Right lobe of liver (tissue), 6 donors: Measurements from ENCODE around the gene GJC1. TPM values are rescaled to one million over a fixed set of nuclear protein-coding genes. Genes with fewer than 3 reads are reported as not detected.
A peak's percentile ranks its signal among the peaks of the same experiment; 100 is the strongest.

Source experiments
- ATAC-seq, 4 donors: fragments of 200-7000 bp; cut with Tn5 transposase; one replicate each; pipeline ENCODE4 v1.9.1; 2020; ENCODE audit warnings: mild to moderate bottlenecking in 4 of 4, moderate library complexity in 4 of 4
- DNase-seq, 3 donors: peaks; one replicate each; pipeline ENCODE4 v3.0.0-alpha.2; 2020
- H3K27ac ChIP-seq, 3 donors: fragments of 200-600 bp; one replicate each; pipeline ENCODE4 v1.8.0; 2022
- H3K27me3 ChIP-seq, 2 donors: fragments of 200-600 bp; one replicate each; pipeline ENCODE4 v1.8.0; 2022
- H3K36me3 ChIP-seq, 4 donors: fragments of 200-600 bp; sonication (generic) in 1 of 4; one replicate each; pipeline versions ENCODE4 v1.5.1 to v1.8.0; 2017 to 2022; ENCODE audit warnings: control low read depth in 1 of 4
- H3K4me1 ChIP-seq, 4 donors: fragments of 200-600 bp; sonication (generic) in 1 of 4; one replicate each; pipeline versions ENCODE4 v1.5.1 to v1.8.0; 2017 to 2022; ENCODE audit warnings: control low read depth in 1 of 4
- H3K4me3 ChIP-seq, 3 donors: fragments of 200-600 bp; one replicate each; pipeline ENCODE4 v1.8.0; 2022
- H3K9me3 ChIP-seq, 4 donors: fragments of 200-600 bp; sonication (generic) in 1 of 4; one replicate each; pipeline versions ENCODE4 v1.5.1 to v1.8.0; 2017 to 2022; ENCODE audit warnings: control low read depth in 1 of 4
- CTCF ChIP-seq, 4 donors: fragments of 200-600 bp in 3 of 4; fragments of 450-650 bp in 1 of 4; IDR thresholded peaks; one replicate each; pipeline versions ENCODE4 v1.5.1 to v1.8.0; 2016 to 2022; ENCODE audit warnings: antibody characterized with exemption in 4 of 4, mild to moderate bottlenecking in 2 of 4
- POLR2A ChIP-seq: fragments of 450-650 bp; IDR thresholded peaks from one replicate; pipeline ENCODE4 v1.6.1; 2017; ENCODE audit warnings: antibody characterized with exemption, mild to moderate bottlenecking
- WGBS: methylation state at CpG from one replicate; pipeline ENCODE4 v1.1.6; 2018; ENCODE audit warnings: low coverage, low lambda C conversion rate; ENCODE audit not compliant: insufficient coverage; ENCODE audit errors: missing lambda C conversion rate; 5-methylcytosine and 5-hydroxymethylcytosine counted together
- intact Hi-C, 2 donors: fragments of 100-400 bp; cut with DNase I; formaldehyde crosslinking; loops; one replicate each; pipeline versions ENCODE4 v1.11.2 to v1.14.1; 2022
- total RNA-seq, 6 experiments: library from RNA; depleted of rRNA in 2 of 6; stranded (reverse); fragments of >200 nt in 2 of 6; fragmentation: NEBNext Ultra II Directional in 3 of 6; extraction: Animal tissue kit (Norgen Biotek cat#: 25700) in 3 of 6; gene quantifications; one replicate each; pipeline versions ENCODE4 v1.1.0 to v1.2.4, GENCODE V29; 2016 to 2023
- donor health status: DM: no; HTN: yes; CAD: no.
- donor health status: DM: no; HTN: no; CAD: no.
- donor health status: DM: no; HTN: no; CAD: no.
- donor health status: DM: no; HTN: yes; CAD: no.
- donor health status: DM: no; HTN: yes; CAD: no.

Gene GJC1
- total RNA-seq, 6 experiments from 2014 or later = 0.18 to 0.84 (median 0.33) TPM

- Histone ChIP-seq H3K27ac (no peak overlapping the region), H3K9me3 (no peaks in the 10 kb centered on the region), H3K27me3 (peaks cover 0 to 13% of the 10 kb centered on the region in 2 donors), H3K4me3 (no peak overlapping the region), H3K4me1 (peaks cover 0 to 9% (median 0%) of the 10 kb centered on the region in 4 donors), H3K36me3 (no peaks in the 10 kb centered on the region)
- no peak for ATAC-seq
- no peak for TF ChIP-seq CTCF (IDR thresholded peaks at IDR 0.05)
- no peak for TF ChIP-seq POLR2A
- intact Hi-C loops = no loop called here
- DNase-seq = no peak
- 74% methylated on average over 6 of the region's 13 CpGs for WGBS
Observed at GRCh38 chr17:44760474-44761308, 69.4 kb downstream of the GJC1 start.

GRCh38 chr17:44759916-44760243 is 70.2 kb downstream of the GJC1 start:
- no CpG with 5 or more reads among the region's 3 CpGs for WGBS
- Histone ChIP-seq H3K9me3 (no peaks in the 10 kb centered on the region), H3K4me1 (peaks cover 0 to 9% (median 0%) of the 10 kb centered on the region in 4 donors), H3K27ac (no peak overlapping the region), H3K4me3 (no peak overlapping the region), H3K36me3 (no peaks in the 10 kb centered on the region), H3K27me3 (peaks cover 0 to 13% of the 10 kb centered on the region in 2 donors)
- ATAC-seq (no peak), DNase-seq (no peak)
- no peak for TF ChIP-seq CTCF (IDR thresholded peaks at IDR 0.05)
- no peak for TF ChIP-seq POLR2A
- intact Hi-C loops = no loop called here

- peak overlapping the region in 1 of 3 donors; percentile 29 for H3K4me3 ChIP-seq
- H3K27me3 ChIP-seq = peaks cover 0 to 13% of the 10 kb centered on the region in 2 donors
- no peaks in the 10 kb centered on the region for H3K36me3 ChIP-seq
- H3K4me1 ChIP-seq = peaks cover 0 to 9% (median 0%) of the 10 kb centered on the region in 4 donors
- H3K27ac ChIP-seq = no peak overlapping the region
- DNase-seq (no peak), ATAC-seq (no peak)
- intact Hi-C loops = no loop called here
- H3K9me3 ChIP-seq = no peaks in the 10 kb centered on the region
- 55% methylated on average over 6 of the region's 60 CpGs for WGBS
- TF ChIP-seq CTCF (IDR thresholded peaks at IDR 0.05) (no peak), POLR2A (no peak)
Observed at GRCh38 chr17:44759086-44759915, 70.8 kb downstream of the GJC1 start.

- H3K27me3 ChIP-seq = peaks cover 0 to 13% of the 10 kb centered on the region in 2 donors
- no peaks in the 10 kb centered on the region for H3K9me3 ChIP-seq
- 0% methylated on average over 2 of the region's 74 CpGs for WGBS
- H3K4me3 ChIP-seq = peak within 1 kb of the TSS in 1 of 3 donors; percentile 29
- H3K27ac ChIP-seq = no peak within 1 kb of the TSS
- TF ChIP-seq CTCF (IDR thresholded peaks at IDR 0.05) (no peak), POLR2A (no peak)
- peak in 1 of 4 donors; percentile 19 for ATAC-seq
- intact Hi-C loops = no loop called here
- H3K36me3 ChIP-seq = no peaks in the 10 kb centered on the region
- H3K4me1 ChIP-seq = peaks cover 0 to 9% (median 0%) of the 10 kb centered on the region in 4 donors
- DNase-seq = no peak
Observed at GRCh38 chr17:44758414-44759085, 71.5 kb downstream of the GJC1 start, which contains the start of gene ADAM11. ADAM11 (plus strand) TSS chr17:44758988; CDS start chr17:44759200, 212 bp downstream.
